Measurements from ENCODE around the gene SUPT3H.

Gene SUPT3H

GRCh38 chr6:45200510-45200909 lies 177.2 kb downstream of the SUPT3H start:
- Histone ChIP-seq H3K27me3 (ENCODE audit: insufficient read depth, low read length, poor library complexity) (no peaks in the 10 kb centered on the region), H3K79me1 (ENCODE audit: low read length) (no peaks in the 10 kb centered on the region), H2BK120ac (ENCODE audit: low read depth, low read length) (no peak overlapping the region), H2BK15ac (replicated peaks; ENCODE audit: low read depth) (no peak overlapping the region), H3K4ac (ENCODE audit: low read depth, low read length) (no peak overlapping the region), H3K9ac (ENCODE audit: low read length) (no peak overlapping the region), H3K56ac (ENCODE audit: low read length) (no peak overlapping the region), H2AK5ac (ENCODE audit: low read length) (no peak overlapping the region), H3K4me2 (ENCODE audit: low read length) (no peak overlapping the region), H3K36me3 (ENCODE audit: control insufficient read depth, insufficient read depth, low read length) (no peaks in the 10 kb centered on the region), H3K23ac (ENCODE audit: low read length) (no peak overlapping the region), H3K18ac (ENCODE audit: low read length) (no peak overlapping the region), H4K8ac (ENCODE audit: low read depth, low read length) (no peak overlapping the region), H4K5ac (ENCODE audit: low read length) (no peak overlapping the region), H3K27ac (ENCODE audit: low read depth, low read length) (no peak overlapping the region), H3K4me3 (ENCODE audit: low read length) (no peak overlapping the region), H2BK5ac (ENCODE audit: low read length) (no peak overlapping the region), H3K79me2 (ENCODE audit: control insufficient read depth, insufficient read depth, low read length) (no peaks in the 10 kb centered on the region), H3K4me1 (ENCODE audit: control insufficient read depth, low read depth, low read length) (no peaks in the 10 kb centered on the region)
- no peak for DNase-seq

- Histone ChIP-seq H3K9ac (ENCODE audit: low read length) (no peak overlapping the region), H3K18ac (ENCODE audit: low read length) (no peak overlapping the region), H3K4ac (ENCODE audit: low read depth, low read length) (no peak overlapping the region), H4K8ac (ENCODE audit: low read depth, low read length) (no peak overlapping the region), H3K79me2 (ENCODE audit: control insufficient read depth, insufficient read depth, low read length) (no peaks in the 10 kb centered on the region), H2AK5ac (ENCODE audit: low read length) (no peak overlapping the region), H3K79me1 (ENCODE audit: low read length) (no peaks in the 10 kb centered on the region), H4K5ac (ENCODE audit: low read length) (no peak overlapping the region), H2BK120ac (ENCODE audit: low read depth, low read length) (no peak overlapping the region), H3K27ac (ENCODE audit: low read depth, low read length) (no peak overlapping the region), H3K4me3 (ENCODE audit: low read length) (no peak overlapping the region), H3K36me3 (ENCODE audit: control insufficient read depth, insufficient read depth, low read length) (no peaks in the 10 kb centered on the region), H3K4me2 (ENCODE audit: low read length) (no peak overlapping the region), H3K27me3 (ENCODE audit: insufficient read depth, low read length, poor library complexity) (no peaks in the 10 kb centered on the region), H3K23ac (ENCODE audit: low read length) (no peak overlapping the region), H3K4me1 (ENCODE audit: control insufficient read depth, low read depth, low read length) (no peaks in the 10 kb centered on the region), H2BK5ac (ENCODE audit: low read length) (no peak overlapping the region), H2BK15ac (replicated peaks; ENCODE audit: low read depth) (no peak overlapping the region), H3K56ac (ENCODE audit: low read length) (no peak overlapping the region)
- no peak for DNase-seq
Observed at GRCh38 chr6:45199554-45199953, 178.2 kb downstream of the SUPT3H start.

- no CpG with 5 or more reads among the region's 3 CpGs for WGBS (ENCODE audit: extremely low coverage, insufficient coverage, low lambda C conversion rate)
- no peak overlapping the region for H3K56ac ChIP-seq (ENCODE audit: low read length)
- no peak overlapping the region for H3K4me2 ChIP-seq (ENCODE audit: low read length)
- no peak overlapping the region for H3K4ac ChIP-seq (ENCODE audit: low read depth, low read length)
- no peaks in the 10 kb centered on the region for H3K27me3 ChIP-seq (ENCODE audit: insufficient read depth, low read length, poor library complexity)
- no peak overlapping the region for H2AK5ac ChIP-seq (ENCODE audit: low read length)
- H3K18ac ChIP-seq (ENCODE audit: low read length): no peak overlapping the region
- H2BK5ac ChIP-seq (ENCODE audit: low read length): no peak overlapping the region
- no peak overlapping the region for H3K4me3 ChIP-seq (ENCODE audit: low read length)
- H2BK15ac ChIP-seq (replicated peaks; ENCODE audit: low read depth): no peak overlapping the region
- no peaks in the 10 kb centered on the region for H3K36me3 ChIP-seq (ENCODE audit: control insufficient read depth, insufficient read depth, low read length)
- H3K9ac ChIP-seq (ENCODE audit: low read length): no peak overlapping the region
- H4K8ac ChIP-seq (ENCODE audit: low read depth, low read length): no peak overlapping the region
- no peaks in the 10 kb centered on the region for H3K79me2 ChIP-seq (ENCODE audit: control insufficient read depth, insufficient read depth, low read length)
- no peak for DNase-seq
- H3K27ac ChIP-seq (ENCODE audit: low read depth, low read length): no peak overlapping the region
- no peak overlapping the region for H2BK120ac ChIP-seq (ENCODE audit: low read depth, low read length)
- no peak overlapping the region for H3K23ac ChIP-seq (ENCODE audit: low read length)
- H3K4me1 ChIP-seq (ENCODE audit: control insufficient read depth, low read depth, low read length): no peaks in the 10 kb centered on the region
- no peaks in the 10 kb centered on the region for H3K79me1 ChIP-seq (ENCODE audit: low read length)
- no peak overlapping the region for H4K5ac ChIP-seq (ENCODE audit: low read length)
Observed at GRCh38 chr6:45196121-45196520, 181.6 kb downstream of the SUPT3H start.

- H3K27ac ChIP-seq (ENCODE audit: low read depth, low read length): no peak overlapping the region
- no peak overlapping the region for H4K5ac ChIP-seq (ENCODE audit: low read length)
- no peaks in the 10 kb centered on the region for H3K27me3 ChIP-seq (ENCODE audit: insufficient read depth, low read length, poor library complexity)
- no peaks in the 10 kb centered on the region for H3K36me3 ChIP-seq (ENCODE audit: control insufficient read depth, insufficient read depth, low read length)
- H3K4me1 ChIP-seq (ENCODE audit: control insufficient read depth, low read depth, low read length): no peaks in the 10 kb centered on the region
- no peak overlapping the region for H2BK5ac ChIP-seq (ENCODE audit: low read length)
- no peak overlapping the region for H2AK5ac ChIP-seq (ENCODE audit: low read length)
- H2BK120ac ChIP-seq (ENCODE audit: low read depth, low read length): no peak overlapping the region
- no peak overlapping the region for H3K9ac ChIP-seq (ENCODE audit: low read length)
- H3K56ac ChIP-seq (ENCODE audit: low read length): no peak overlapping the region
- H3K4me3 ChIP-seq (ENCODE audit: low read length): no peak overlapping the region
- WGBS (ENCODE audit: extremely low coverage, insufficient coverage, low lambda C conversion rate): no CpG with 5 or more reads among the region's 1 CpG
- H3K79me2 ChIP-seq (ENCODE audit: control insufficient read depth, insufficient read depth, low read length): no peaks in the 10 kb centered on the region
- no peak overlapping the region for H3K4me2 ChIP-seq (ENCODE audit: low read length)
- no peak overlapping the region for H3K4ac ChIP-seq (ENCODE audit: low read depth, low read length)
- H3K79me1 ChIP-seq (ENCODE audit: low read length): no peaks in the 10 kb centered on the region
- H2BK15ac ChIP-seq (replicated peaks; ENCODE audit: low read depth): no peak overlapping the region
- DNase-seq: no peak
- H3K18ac ChIP-seq (ENCODE audit: low read length): no peak overlapping the region
- H4K8ac ChIP-seq (ENCODE audit: low read depth, low read length): no peak overlapping the region
- H3K23ac ChIP-seq (ENCODE audit: low read length): no peak overlapping the region
Observed at GRCh38 chr6:45195137-45195536, 182.6 kb downstream of the SUPT3H start.

GRCh38 chr6:45192556-45192955 lies 185.2 kb downstream of the SUPT3H start:
- H3K36me3 ChIP-seq (ENCODE audit: control insufficient read depth, insufficient read depth, low read length): no peaks in the 10 kb centered on the region
- no peak overlapping the region for H3K9ac ChIP-seq (ENCODE audit: low read length)
- H2BK5ac ChIP-seq (ENCODE audit: low read length): no peak overlapping the region
- no peak overlapping the region for H2BK15ac ChIP-seq (replicated peaks; ENCODE audit: low read depth)
- H3K56ac ChIP-seq (ENCODE audit: low read length): no peak overlapping the region
- H2BK120ac ChIP-seq (ENCODE audit: low read depth, low read length): no peak overlapping the region
- H3K4me2 ChIP-seq (ENCODE audit: low read length): no peak overlapping the region
- no CpG with 5 or more reads among the region's 2 CpGs for WGBS (ENCODE audit: extremely low coverage, insufficient coverage, low lambda C conversion rate)
- H4K8ac ChIP-seq (ENCODE audit: low read depth, low read length): no peak overlapping the region
- H3K4me1 ChIP-seq (ENCODE audit: control insufficient read depth, low read depth, low read length): no peaks in the 10 kb centered on the region
- no peak overlapping the region for H3K27ac ChIP-seq (ENCODE audit: low read depth, low read length)
- no peak overlapping the region for H2AK5ac ChIP-seq (ENCODE audit: low read length)
- no peaks in the 10 kb centered on the region for H3K79me2 ChIP-seq (ENCODE audit: control insufficient read depth, insufficient read depth, low read length)
- no peaks in the 10 kb centered on the region for H3K27me3 ChIP-seq (ENCODE audit: insufficient read depth, low read length, poor library complexity)
- H3K79me1 ChIP-seq (ENCODE audit: low read length): no peaks in the 10 kb centered on the region
- H3K4me3 ChIP-seq (ENCODE audit: low read length): no peak overlapping the region
- H3K23ac ChIP-seq (ENCODE audit: low read length): no peak overlapping the region
- H4K5ac ChIP-seq (ENCODE audit: low read length): no peak overlapping the region
- no peak for DNase-seq
- no peak overlapping the region for H3K18ac ChIP-seq (ENCODE audit: low read length)
- H3K4ac ChIP-seq (ENCODE audit: low read depth, low read length): no peak overlapping the region

GRCh38 chr6:45191414-45191813 lies 186.3 kb downstream of the SUPT3H start:
- H4K8ac ChIP-seq (ENCODE audit: low read depth, low read length): no peak overlapping the region
- no peak overlapping the region for H2AK5ac ChIP-seq (ENCODE audit: low read length)
- H3K27ac ChIP-seq (ENCODE audit: low read depth, low read length): no peak overlapping the region
- H3K4me3 ChIP-seq (ENCODE audit: low read length): no peak overlapping the region
- H3K56ac ChIP-seq (ENCODE audit: low read length): no peak overlapping the region
- H3K4me1 ChIP-seq (ENCODE audit: control insufficient read depth, low read depth, low read length): no peaks in the 10 kb centered on the region
- H3K36me3 ChIP-seq (ENCODE audit: control insufficient read depth, insufficient read depth, low read length): no peaks in the 10 kb centered on the region
- H3K4me2 ChIP-seq (ENCODE audit: low read length): no peak overlapping the region
- H3K79me1 ChIP-seq (ENCODE audit: low read length): no peaks in the 10 kb centered on the region
- no peak overlapping the region for H2BK5ac ChIP-seq (ENCODE audit: low read length)
- H4K5ac ChIP-seq (ENCODE audit: low read length): no peak overlapping the region
- no peak overlapping the region for H2BK120ac ChIP-seq (ENCODE audit: low read depth, low read length)
- H3K18ac ChIP-seq (ENCODE audit: low read length): no peak overlapping the region
- no peaks in the 10 kb centered on the region for H3K27me3 ChIP-seq (ENCODE audit: insufficient read depth, low read length, poor library complexity)
- H2BK15ac ChIP-seq (replicated peaks; ENCODE audit: low read depth): no peak overlapping the region
- DNase-seq: no peak
- 100% methylated on average over 2 of the region's 4 CpGs for WGBS (ENCODE audit: extremely low coverage, insufficient coverage, low lambda C conversion rate)
- H3K9ac ChIP-seq (ENCODE audit: low read length): no peak overlapping the region
- H3K4ac ChIP-seq (ENCODE audit: low read depth, low read length): no peak overlapping the region
- no peak overlapping the region for H3K23ac ChIP-seq (ENCODE audit: low read length)
- H3K79me2 ChIP-seq (ENCODE audit: control insufficient read depth, insufficient read depth, low read length): no peaks in the 10 kb centered on the region
